Activated CD8-positive, alpha-beta memory T cell treated with anti-CD3 and anti-CD28 coated beads for 24 hours (primary cell): ENCODE data around the gene GPR158.

ENCODE experiments used
- DNase-seq: peaks from one replicate; pipeline ENCODE4 v3.0.0-alpha.2; 2020

GPR158 gene

GRCh38 chr10:25198151-25198550 is 23.4 kb downstream of the GPR158 start:
- DNase-seq = no peak

- DNase-seq = no peak
These were observed 32.1 kb downstream of the GPR158 start for GRCh38 chr10:25206693-25207414.

- no peak for DNase-seq
These were observed 34.8 kb downstream of the GPR158 start for GRCh38 chr10:25209618-25210017.

GRCh38 chr10:25210265-25210664 is 35.5 kb downstream of the GPR158 start:
- DNase-seq = no peak

- no peak for DNase-seq
These were observed 45.4 kb downstream of the GPR158 start for GRCh38 chr10:25220156-25220555.

GRCh38 chr10:25222085-25222660 is 47.4 kb downstream of the GPR158 start:
- DNase-seq = no peak

GRCh38 chr10:25226775-25227682 is 52.2 kb downstream of the GPR158 start:
- no peak for DNase-seq

GRCh38 chr10:25231751-25232150 is 57.0 kb downstream of the GPR158 start:
- no peak for DNase-seq

- no peak for DNase-seq
These were observed 57.4 kb downstream of the GPR158 start for GRCh38 chr10:25232204-25232603.

GRCh38 chr10:25245165-25245564 is 70.4 kb downstream of the GPR158 start:
- no peak for DNase-seq

- no peak for DNase-seq
These were observed 82.8 kb downstream of the GPR158 start for GRCh38 chr10:25257646-25258045.

- no peak for DNase-seq
These were observed 86.3 kb downstream of the GPR158 start for GRCh38 chr10:25261110-25261509.

- no peak for DNase-seq
These were observed 86.8 kb downstream of the GPR158 start for GRCh38 chr10:25261558-25261957.

- no peak for DNase-seq
These were observed 89.1 kb downstream of the GPR158 start for GRCh38 chr10:25263931-25264330.

GRCh38 chr10:25278180-25278579 is 103.4 kb downstream of the GPR158 start:
- DNase-seq = no peak

- DNase-seq = no peak
These were observed 105.3 kb downstream of the GPR158 start for GRCh38 chr10:25280076-25280475.

GRCh38 chr10:25280573-25280972 is 105.8 kb downstream of the GPR158 start:
- DNase-seq = no peak

- DNase-seq = no peak
These were observed 111.0 kb downstream of the GPR158 start for GRCh38 chr10:25285809-25286208.

- DNase-seq = no peak
These were observed 113.4 kb downstream of the GPR158 start for GRCh38 chr10:25288181-25288580.

- no peak for DNase-seq
These were observed 119.5 kb downstream of the GPR158 start for GRCh38 chr10:25294032-25294926.

GRCh38 chr10:25296324-25296723 is 121.5 kb downstream of the GPR158 start:
- no peak for DNase-seq

GRCh38 chr10:25297466-25297865 is 122.7 kb downstream of the GPR158 start:
- DNase-seq = no peak

- no peak for DNase-seq
These were observed 125.3 kb downstream of the GPR158 start for GRCh38 chr10:25300073-25300472.
